AG09319 (cell line): ENCODE measurements around the gene CIDEA.

Experiments
- DNase-seq: peaks from one replicate; pipeline ENCODE4 v3.0.0-alpha.2; 2010; ENCODE audit warnings: low read depth; ENCODE audit errors: extremely low read depth
- TF ChIP-seq, protein P1 (sequence below): IDR thresholded peaks from 2 replicates; pipeline ENCODE4 v1.5.1; 2011; ENCODE audit warnings: low read depth, mild to moderate bottlenecking, inconsistent platforms, low read length, moderate library complexity

CIDEA gene

DNA sequence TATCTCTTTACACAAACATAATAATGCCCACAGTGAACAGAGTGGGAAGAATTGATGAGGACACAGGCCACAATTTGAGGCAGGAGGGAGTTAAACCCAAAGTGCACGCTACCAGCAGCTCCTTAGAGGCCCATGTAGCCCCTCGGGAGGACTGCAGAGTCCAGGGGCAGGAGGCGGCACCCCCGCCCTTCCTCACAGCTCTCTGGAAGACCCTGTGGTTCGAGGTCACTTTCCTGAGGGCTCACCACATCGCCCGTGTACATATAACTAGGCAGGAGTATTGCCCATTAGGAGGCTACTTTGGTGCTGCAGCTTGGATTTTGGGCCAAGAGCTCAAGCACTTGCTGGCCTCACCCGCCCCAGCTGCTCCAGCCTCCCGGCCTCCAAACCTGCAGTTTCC, 22.2 kb upstream of the CIDEA start:
- TF ChIP-seq, protein P1, sequence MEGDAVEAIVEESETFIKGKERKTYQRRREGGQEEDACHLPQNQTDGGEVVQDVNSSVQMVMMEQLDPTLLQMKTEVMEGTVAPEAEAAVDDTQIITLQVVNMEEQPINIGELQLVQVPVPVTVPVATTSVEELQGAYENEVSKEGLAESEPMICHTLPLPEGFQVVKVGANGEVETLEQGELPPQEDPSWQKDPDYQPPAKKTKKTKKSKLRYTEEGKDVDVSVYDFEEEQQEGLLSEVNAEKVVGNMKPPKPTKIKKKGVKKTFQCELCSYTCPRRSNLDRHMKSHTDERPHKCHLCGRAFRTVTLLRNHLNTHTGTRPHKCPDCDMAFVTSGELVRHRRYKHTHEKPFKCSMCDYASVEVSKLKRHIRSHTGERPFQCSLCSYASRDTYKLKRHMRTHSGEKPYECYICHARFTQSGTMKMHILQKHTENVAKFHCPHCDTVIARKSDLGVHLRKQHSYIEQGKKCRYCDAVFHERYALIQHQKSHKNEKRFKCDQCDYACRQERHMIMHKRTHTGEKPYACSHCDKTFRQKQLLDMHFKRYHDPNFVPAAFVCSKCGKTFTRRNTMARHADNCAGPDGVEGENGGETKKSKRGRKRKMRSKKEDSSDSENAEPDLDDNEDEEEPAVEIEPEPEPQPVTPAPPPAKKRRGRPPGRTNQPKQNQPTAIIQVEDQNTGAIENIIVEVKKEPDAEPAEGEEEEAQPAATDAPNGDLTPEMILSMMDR: no peak
- DNase-seq: no peak

GRCh38 chr18:12233378-12233777, 20.8 kb upstream of the CIDEA start:
- DNase-seq: no peak
- TF ChIP-seq, protein P1: no peak

GRCh38 chr18:12234451-12235190, 19.5 kb upstream of the CIDEA start:
- TF ChIP-seq, protein P1: no peak
- no peak for DNase-seq

DNA sequence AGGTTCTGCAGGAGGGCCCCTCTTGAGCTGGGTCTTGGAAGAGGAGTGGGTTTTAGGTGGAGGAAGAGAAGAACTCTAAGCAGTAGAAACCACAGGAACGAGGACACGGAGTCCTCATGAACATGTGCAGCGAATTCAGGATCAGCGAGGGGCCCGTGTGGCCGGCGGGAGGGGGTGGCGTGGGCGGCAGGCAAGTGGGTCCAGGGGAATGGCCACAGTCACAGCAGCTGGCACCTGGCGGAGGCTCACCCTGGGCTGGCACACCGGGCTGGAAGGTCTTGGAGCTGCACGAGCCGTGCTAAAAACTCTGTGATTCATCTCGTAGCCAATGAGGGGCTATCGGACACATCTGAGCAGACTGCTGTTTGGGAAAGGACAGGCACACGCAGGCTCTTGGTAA, 18.0 kb upstream of the CIDEA start:
- TF ChIP-seq, protein P1: no peak
- DNase-seq: no peak

- TF ChIP-seq, protein P1: peak; percentile 95
- DNase-seq: peak; percentile 14
These were observed 17.0 kb upstream of the CIDEA start for GRCh38 chr18:12236934-12237832.

- no peak for DNase-seq
These were observed 15.3 kb upstream of the CIDEA start for GRCh38 chr18:12238826-12239225.

GRCh38 chr18:12239431-12239830, 14.7 kb upstream of the CIDEA start:
- DNase-seq: no peak
- TF ChIP-seq, protein P1: no peak

More at GRCh38 chr18:12238826-12239225, 15.3 kb upstream of the CIDEA start:
- TF ChIP-seq, protein P1: no peak
